Immature natural killer cell (primary cell): Measurements from ENCODE around the gene HDAC4. TPM values are rescaled to one million over a fixed set of nuclear protein-coding genes. Genes with fewer than 3 reads are reported as not detected.
A peak's percentile ranks its signal among the peaks of the same experiment; 100 is the strongest.

ENCODE experiments used
- DNase-seq, 3 donors: peaks; one replicate each; pipeline ENCODE4 v3.0.0; 2022; ENCODE audit warnings: mixed read lengths in 1 of 3
- H3K27ac Mint-ChIP-seq, 6 donors: one replicate each; pipeline ENCODE4 v1.8.0; 2020; ENCODE audit warnings: mixed read lengths in 6 of 6, mild to moderate bottlenecking in 5 of 6, inconsistent platforms in 4 of 6, moderate library complexity in 3 of 6
- H3K27me3 Mint-ChIP-seq, 3 donors: one replicate each; pipeline ENCODE4 v1.8.0; 2020 to 2021; ENCODE audit warnings: low read depth in 3 of 3, mild to moderate bottlenecking in 3 of 3, mixed read lengths in 3 of 3, moderate library complexity in 3 of 3, inconsistent platforms in 1 of 3
- H3K36me3 Mint-ChIP-seq, 3 donors: one replicate each; pipeline ENCODE4 v1.8.0; 2020; ENCODE audit warnings: mixed read lengths in 3 of 3, inconsistent platforms in 2 of 3, mild to moderate bottlenecking in 2 of 3
- H3K4me1 Mint-ChIP-seq, 2 donors: one replicate each; pipeline ENCODE4 v1.8.0; 2020; ENCODE audit warnings: inconsistent platforms in 2 of 2, mild to moderate bottlenecking in 2 of 2, mixed read lengths in 2 of 2, moderate library complexity in 1 of 2
- H3K4me3 Mint-ChIP-seq, 5 donors: one replicate each; pipeline ENCODE4 v1.8.0; 2020; ENCODE audit warnings: mild to moderate bottlenecking in 5 of 5, mixed read lengths in 5 of 5, inconsistent platforms in 3 of 5, moderate library complexity in 3 of 5
- H3K9me3 Mint-ChIP-seq, 6 donors: one replicate each; pipeline ENCODE4 v1.8.0; 2020; ENCODE audit warnings: mild to moderate bottlenecking in 6 of 6, mixed read lengths in 6 of 6, inconsistent platforms in 4 of 6, moderate library complexity in 3 of 6
- polyA plus RNA-seq, 3 donors: library from polyadenylated mRNA; unstranded; fragments of 300-500 nt; fragmentation: Illumina TruSeq; gene quantifications; one replicate each; pipeline ENCODE4 v1.2.3, GENCODE V29; 2021

Gene HDAC4
- polyA plus RNA-seq, 3 donors from 2014 or later = 1.9 to 8.1 (median 5.1) TPM

GRCh38 chr2:239438368-239438767, 37.5 kb upstream of the HDAC4 start:
- H3K4me3 Mint-ChIP-seq = no peak overlapping the region
- no peak overlapping the region for H3K27ac Mint-ChIP-seq

DNA sequence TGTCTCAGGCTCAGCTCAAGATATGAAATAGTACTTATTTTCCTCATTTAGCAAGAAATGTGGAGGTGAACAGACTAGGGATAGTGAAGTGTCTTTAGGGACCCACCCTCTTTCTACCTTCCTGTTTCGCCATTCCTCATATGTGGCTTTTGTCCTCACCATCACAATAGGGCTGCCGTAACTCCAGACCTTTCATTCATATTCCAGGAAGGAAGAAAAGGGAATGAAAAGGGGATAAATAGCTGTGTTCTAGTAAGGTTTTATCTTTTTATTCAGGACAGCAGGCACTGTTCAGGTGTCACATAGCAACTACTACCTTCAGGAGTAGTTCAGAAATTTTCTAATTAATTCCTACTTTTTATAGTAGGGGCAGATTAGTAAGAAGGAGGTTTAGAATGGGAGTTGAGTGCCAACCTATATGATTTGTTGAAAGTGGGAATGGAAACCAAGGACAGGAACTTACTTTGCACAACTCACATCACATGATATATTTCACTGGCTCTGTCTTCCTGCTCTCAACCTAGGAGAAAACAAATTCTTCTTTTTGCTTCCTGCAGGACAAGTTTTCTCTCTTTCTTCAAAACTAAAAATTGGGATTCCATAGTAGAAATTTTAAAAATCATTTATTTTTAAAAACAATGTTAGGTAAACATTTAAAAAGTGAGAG, 36.0 kb upstream of the HDAC4 start:
- no peak for DNase-seq
- Mint-ChIP-seq H3K4me1 (peaks cover 32 to 34% of the 10 kb centered on the region in 2 donors), H3K4me3 (no peak overlapping the region), H3K9me3 (peaks cover 0 to 6% (median 0%) of the 10 kb centered on the region in 6 donors), H3K27ac (no peak overlapping the region), H3K36me3 (peaks cover 0 to 9% (median 0%) of the 10 kb centered on the region in 3 donors), H3K27me3 (peaks cover 2 to 8% (median 5%) of the 10 kb centered on the region in 3 donors)

More at GRCh38 chr2:239438368-239438767, 37.5 kb upstream of the HDAC4 start:
- Mint-ChIP-seq H3K36me3 (peaks cover 0 to 5% (median 0%) of the 10 kb centered on the region in 3 donors), H3K27me3 (peaks cover 2 to 9% (median 5%) of the 10 kb centered on the region in 3 donors), H3K4me1 (peaks cover 37 to 43% of the 10 kb centered on the region in 2 donors), H3K9me3 (peaks cover 0 to 6% (median 0%) of the 10 kb centered on the region in 6 donors)
- DNase-seq = no peak

- H3K36me3 Mint-ChIP-seq = peaks cover 0 to 9% (median 0%) of the 10 kb centered on the region in 3 donors
- DNase-seq = no peak
- H3K9me3 Mint-ChIP-seq = peaks cover 0 to 6% (median 0%) of the 10 kb centered on the region in 6 donors
- H3K4me3 Mint-ChIP-seq = no peak overlapping the region
- H3K27ac Mint-ChIP-seq = no peak overlapping the region
- H3K27me3 Mint-ChIP-seq = peaks cover 2 to 3% (median 3%) of the 10 kb centered on the region in 3 donors
- peaks cover 27% of the 10 kb centered on the region in 2 donors for H3K4me1 Mint-ChIP-seq
Measured at GRCh38 chr2:239436076-239436475, 35.3 kb upstream of the HDAC4 start.

DNA sequence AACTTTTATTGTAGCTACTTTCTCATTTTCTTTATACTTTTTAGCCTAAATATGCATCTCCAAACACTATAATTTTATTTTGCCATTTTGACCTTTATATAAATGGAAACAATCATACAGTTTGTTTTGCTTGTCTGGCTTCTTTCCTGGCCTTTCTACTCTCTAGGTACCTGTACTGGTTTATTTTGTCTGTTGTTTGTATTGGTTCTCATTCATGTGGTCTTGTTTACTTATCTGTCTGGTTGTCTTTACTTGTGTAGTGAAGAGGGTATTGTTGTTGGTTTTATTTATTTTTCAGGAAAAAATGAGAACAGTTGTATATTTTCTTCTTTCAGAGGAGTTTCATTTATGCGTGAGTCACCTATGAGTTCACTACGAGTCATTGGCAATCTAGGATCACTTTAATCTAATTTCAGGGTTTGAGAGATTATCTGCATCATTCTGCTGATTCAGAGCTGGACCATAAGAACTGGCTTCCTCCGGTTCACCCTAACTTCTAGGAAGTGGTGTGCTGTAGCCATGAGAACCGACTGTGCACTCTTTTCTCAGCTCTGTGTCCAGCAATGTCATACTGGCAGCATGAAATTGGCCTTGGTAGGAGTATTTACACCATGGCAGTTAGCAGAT, 33.1 kb upstream of the HDAC4 start:
- H3K27ac Mint-ChIP-seq = no peak overlapping the region
- H3K9me3 Mint-ChIP-seq = peaks cover 0 to 6% (median 0%) of the 10 kb centered on the region in 6 donors
- H3K4me1 Mint-ChIP-seq = peaks cover 9 to 11% of the 10 kb centered on the region in 2 donors
- H3K36me3 Mint-ChIP-seq = peaks cover 0 to 9% (median 0%) of the 10 kb centered on the region in 3 donors
- no peak for DNase-seq
- H3K4me3 Mint-ChIP-seq = no peak overlapping the region
- peaks cover 0 to 6% (median 0%) of the 10 kb centered on the region in 3 donors for H3K27me3 Mint-ChIP-seq

GRCh38 chr2:239432174-239432573, 31.4 kb upstream of the HDAC4 start:
- DNase-seq = no peak
- H3K27ac Mint-ChIP-seq = peak overlapping the region in 2 of 6 donors; percentile 27 to 43
- peaks cover 0 to 6% (median 0%) of the 10 kb centered on the region in 3 donors for H3K27me3 Mint-ChIP-seq
- no peak overlapping the region for H3K4me3 Mint-ChIP-seq
- peaks cover 0 to 6% (median 0%) of the 10 kb centered on the region in 6 donors for H3K9me3 Mint-ChIP-seq
- H3K4me1 Mint-ChIP-seq = peaks cover 5 to 7% of the 10 kb centered on the region in 2 donors
- H3K36me3 Mint-ChIP-seq = peaks cover 0 to 9% (median 0%) of the 10 kb centered on the region in 3 donors

- Mint-ChIP-seq H3K4me1 (peaks cover 5 to 7% of the 10 kb centered on the region in 2 donors), H3K27ac (no peak overlapping the region), H3K36me3 (peaks cover 0 to 9% (median 0%) of the 10 kb centered on the region in 3 donors), H3K9me3 (peaks cover 0 to 6% (median 0%) of the 10 kb centered on the region in 6 donors), H3K4me3 (no peak overlapping the region), H3K27me3 (peaks cover 0 to 6% (median 0%) of the 10 kb centered on the region in 3 donors)
- no peak for DNase-seq
Measured at GRCh38 chr2:239431536-239431935, 30.7 kb upstream of the HDAC4 start.

GRCh38 chr2:239429473-239430350, 28.9 kb upstream of the HDAC4 start:
- Mint-ChIP-seq H3K4me3 (no peak overlapping the region), H3K4me1 (peaks cover 5 to 7% of the 10 kb centered on the region in 2 donors), H3K27me3 (peaks cover 0 to 10% (median 4%) of the 10 kb centered on the region in 3 donors), H3K9me3 (peaks cover 0 to 6% (median 0%) of the 10 kb centered on the region in 6 donors), H3K27ac (no peak overlapping the region), H3K36me3 (peaks cover 0 to 13% (median 0%) of the 10 kb centered on the region in 3 donors)
- DNase-seq = no peak

GRCh38 chr2:239425631-239426030, 24.8 kb upstream of the HDAC4 start:
- DNase-seq = no peak
- Mint-ChIP-seq H3K36me3 (peaks cover 0 to 4% (median 0%) of the 10 kb centered on the region in 3 donors), H3K4me1 (no peaks in the 10 kb centered on the region), H3K9me3 (no peaks in the 10 kb centered on the region), H3K27ac (no peak overlapping the region), H3K27me3 (peaks cover 2 to 11% (median 8%) of the 10 kb centered on the region in 3 donors), H3K4me3 (no peak overlapping the region)

- no peaks in the 10 kb centered on the region for H3K4me1 Mint-ChIP-seq
- DNase-seq = no peak
- no peak overlapping the region for H3K4me3 Mint-ChIP-seq
- H3K9me3 Mint-ChIP-seq = no peaks in the 10 kb centered on the region
- peaks cover 6 to 11% (median 9%) of the 10 kb centered on the region in 3 donors for H3K27me3 Mint-ChIP-seq
- H3K36me3 Mint-ChIP-seq = peaks cover 0 to 4% (median 0%) of the 10 kb centered on the region in 3 donors
- H3K27ac Mint-ChIP-seq = no peak overlapping the region
Measured at GRCh38 chr2:239424337-239425045, 23.7 kb upstream of the HDAC4 start.

GRCh38 chr2:239423551-239423950, 22.7 kb upstream of the HDAC4 start:
- peaks cover 6 to 11% (median 8%) of the 10 kb centered on the region in 3 donors for H3K27me3 Mint-ChIP-seq

DNA sequence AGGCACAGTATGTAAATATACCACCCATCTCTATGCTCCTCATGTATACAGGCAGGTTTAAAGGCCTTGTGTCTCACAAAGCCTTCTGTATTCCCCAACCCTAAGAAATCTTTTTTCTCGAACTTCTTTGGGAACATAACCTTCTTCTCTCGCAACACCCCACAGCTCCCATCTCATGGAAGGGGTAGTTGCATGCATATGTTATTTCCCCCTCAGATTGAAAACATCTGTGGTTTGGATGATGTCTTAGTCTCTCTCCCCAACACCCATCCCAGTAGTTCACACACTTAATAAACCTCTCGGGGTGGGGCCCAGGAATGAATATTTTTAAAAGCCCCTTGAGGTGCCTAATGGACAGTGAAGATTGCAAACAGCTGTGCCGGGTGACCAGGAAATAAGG, 21.0 kb upstream of the HDAC4 start:
- Mint-ChIP-seq H3K9me3 (peaks cover 0 to 3% (median 0%) of the 10 kb centered on the region in 6 donors), H3K36me3 (peaks cover 0 to 8% (median 0%) of the 10 kb centered on the region in 3 donors), H3K27ac (no peak overlapping the region)

More at GRCh38 chr2:239423551-239423950, 22.7 kb upstream of the HDAC4 start:
- Mint-ChIP-seq H3K9me3 (no peaks in the 10 kb centered on the region), H3K27ac (no peak overlapping the region), H3K4me3 (no peak overlapping the region), H3K4me1 (no peaks in the 10 kb centered on the region), H3K36me3 (peaks cover 0 to 4% (median 0%) of the 10 kb centered on the region in 3 donors)
- no peak for DNase-seq

DNA sequence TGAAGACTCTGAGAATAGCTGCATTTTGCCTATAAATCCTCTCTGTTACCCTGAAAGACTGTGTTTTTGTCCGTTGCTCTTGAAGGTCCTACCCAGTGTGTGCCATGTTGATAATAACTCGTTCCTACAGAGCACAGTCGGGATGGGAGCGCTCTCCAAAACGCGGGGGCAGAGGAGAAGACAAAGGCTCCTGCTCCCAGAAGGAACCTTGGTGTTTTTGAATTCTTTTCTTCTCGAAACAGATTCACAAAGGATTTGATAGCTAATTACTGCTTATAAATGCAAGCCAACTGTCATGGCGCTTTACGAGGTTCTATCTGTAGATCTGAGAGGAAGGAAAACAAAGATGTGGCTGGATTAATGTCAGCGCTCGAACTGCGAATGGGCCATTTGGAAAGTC, 19.3 kb upstream of the HDAC4 start:
- H3K36me3 Mint-ChIP-seq = peaks cover 0 to 7% (median 0%) of the 10 kb centered on the region in 3 donors
- peaks cover 0 to 3% (median 0%) of the 10 kb centered on the region in 6 donors for H3K9me3 Mint-ChIP-seq
- DNase-seq = no peak
- H3K27ac Mint-ChIP-seq = no peak overlapping the region
- H3K27me3 Mint-ChIP-seq = peaks cover 7 to 13% (median 12%) of the 10 kb centered on the region in 3 donors
- no peaks in the 10 kb centered on the region for H3K4me1 Mint-ChIP-seq
- no peak overlapping the region for H3K4me3 Mint-ChIP-seq

More for the DNA sequence above, 21.0 kb upstream of the HDAC4 start:
- H3K27me3 Mint-ChIP-seq = peaks cover 8 to 13% (median 9%) of the 10 kb centered on the region in 3 donors
- H3K4me3 Mint-ChIP-seq = no peak overlapping the region
- no peak for DNase-seq
- no peaks in the 10 kb centered on the region for H3K4me1 Mint-ChIP-seq

DNA sequence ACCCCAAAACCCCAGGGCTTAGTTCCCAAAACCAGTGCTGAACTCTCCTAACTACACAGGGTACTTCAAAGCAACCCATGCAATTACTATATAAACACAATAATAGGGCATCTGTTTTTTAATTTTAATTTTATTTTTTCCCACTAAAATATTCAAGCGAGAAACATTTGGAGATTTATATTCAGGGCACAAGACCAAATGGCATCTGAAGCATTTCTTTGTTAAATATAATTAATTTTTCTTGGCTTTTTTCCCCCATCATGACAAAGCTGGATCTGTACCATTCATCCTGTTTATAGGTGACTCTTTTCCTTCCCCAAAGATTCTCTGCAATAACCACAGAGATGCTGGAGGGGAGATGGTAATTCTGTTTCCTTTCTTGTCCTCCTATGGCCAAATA, 18.1 kb upstream of the HDAC4 start:
- H3K36me3 Mint-ChIP-seq = peaks cover 3 to 11% (median 6%) of the 10 kb centered on the region in 3 donors
- peaks cover 0 to 6% (median 2%) of the 10 kb centered on the region in 6 donors for H3K9me3 Mint-ChIP-seq
- H3K27me3 Mint-ChIP-seq = peaks cover 4 to 13% (median 12%) of the 10 kb centered on the region in 3 donors
- DNase-seq = no peak
- H3K4me3 Mint-ChIP-seq = no peak overlapping the region
- peaks cover 3 to 5% of the 10 kb centered on the region in 2 donors for H3K4me1 Mint-ChIP-seq
- H3K27ac Mint-ChIP-seq = no peak overlapping the region
